ENCODE results near the gene CRYBA4.

DNA sequence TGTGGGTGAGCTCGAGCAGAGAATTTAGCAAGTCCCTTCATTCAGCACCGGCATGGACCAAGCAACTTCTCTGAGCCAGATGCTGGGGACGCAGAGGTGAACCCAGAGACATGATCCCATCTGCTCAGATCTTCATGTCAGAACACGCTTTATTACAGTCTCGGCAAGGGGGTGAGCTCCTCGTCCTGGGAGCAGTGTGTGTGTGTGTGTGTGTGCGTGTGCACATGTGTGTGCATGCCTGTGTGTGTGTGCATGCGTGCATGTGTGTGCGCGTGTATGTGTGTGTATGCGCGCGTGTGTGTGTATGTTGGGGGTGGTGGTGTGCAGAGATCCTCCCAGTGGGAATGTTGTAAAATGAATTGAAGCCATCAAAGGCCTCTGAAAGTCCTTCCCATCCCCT is 45.4 kb downstream of the CRYBA4 start:
- TF ChIP-seq, protein P1, sequence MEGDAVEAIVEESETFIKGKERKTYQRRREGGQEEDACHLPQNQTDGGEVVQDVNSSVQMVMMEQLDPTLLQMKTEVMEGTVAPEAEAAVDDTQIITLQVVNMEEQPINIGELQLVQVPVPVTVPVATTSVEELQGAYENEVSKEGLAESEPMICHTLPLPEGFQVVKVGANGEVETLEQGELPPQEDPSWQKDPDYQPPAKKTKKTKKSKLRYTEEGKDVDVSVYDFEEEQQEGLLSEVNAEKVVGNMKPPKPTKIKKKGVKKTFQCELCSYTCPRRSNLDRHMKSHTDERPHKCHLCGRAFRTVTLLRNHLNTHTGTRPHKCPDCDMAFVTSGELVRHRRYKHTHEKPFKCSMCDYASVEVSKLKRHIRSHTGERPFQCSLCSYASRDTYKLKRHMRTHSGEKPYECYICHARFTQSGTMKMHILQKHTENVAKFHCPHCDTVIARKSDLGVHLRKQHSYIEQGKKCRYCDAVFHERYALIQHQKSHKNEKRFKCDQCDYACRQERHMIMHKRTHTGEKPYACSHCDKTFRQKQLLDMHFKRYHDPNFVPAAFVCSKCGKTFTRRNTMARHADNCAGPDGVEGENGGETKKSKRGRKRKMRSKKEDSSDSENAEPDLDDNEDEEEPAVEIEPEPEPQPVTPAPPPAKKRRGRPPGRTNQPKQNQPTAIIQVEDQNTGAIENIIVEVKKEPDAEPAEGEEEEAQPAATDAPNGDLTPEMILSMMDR (IDR thresholded peaks at IDR 0.05; ENCODE audit: low read depth, low read length), result no peak
- TF ChIP-seq EZH2phosphoT487 (IDR thresholded peaks at IDR 0.05; ENCODE audit: low read depth), result no peak

All from OCI-LY3 (cell line).